GM18502 (cell line): ENCODE results near the gene APC2.
A peak's percentile ranks its signal among the peaks of the same experiment; 100 is the strongest.
"Not testable (repeated sequence)": the region's sequence is repeated elsewhere in the genome, so short reads cannot be mapped to it uniquely, and the experiment has no call there.

Experiments used
- ATAC-seq: cut with Tn5 transposase; IDR thresholded peaks from one replicate; pipeline ENCODE4 v1.9.1; 2021; ENCODE audit warnings: mild to moderate bottlenecking; ENCODE audit not compliant: unreplicated experiment, poor library complexity

The APC2 gene

GRCh38 chr19:1473085-1473851 is 23.3 kb downstream of the APC2 start:
- no peak for ATAC-seq

GRCh38 chr19:1474011-1474764 is 24.3 kb downstream of the APC2 start:
- no peak for ATAC-seq

GRCh38 chr19:1474765-1475351 is 24.9 kb downstream of the APC2 start:
- ATAC-seq: no peak

- no peak for ATAC-seq
Observed at GRCh38 chr19:1475751-1476437, 26.0 kb downstream of the APC2 start.

GRCh38 chr19:1477056-1477455 is 27.1 kb downstream of the APC2 start:
- ATAC-seq: not testable (repeated sequence)

GRCh38 chr19:1478934-1479707 is 29.2 kb downstream of the APC2 start, which contains the start of gene C19orf25:
Gene C19orf25 (minus strand): TSS chr19:1479215. CDS start chr19:1478903, 312 bp downstream.
- ATAC-seq: peak; percentile 84

- ATAC-seq: no peak
Observed at GRCh38 chr19:1481224-1481892, 31.4 kb downstream of the APC2 start.

GRCh38 chr19:1481893-1482360 is 32.0 kb downstream of the APC2 start:
- no peak for ATAC-seq

- ATAC-seq: no peak
Observed at GRCh38 chr19:1482361-1483130, 32.6 kb downstream of the APC2 start.

GRCh38 chr19:1483131-1483978 is 33.4 kb downstream of the APC2 start:
- ATAC-seq: no peak

GRCh38 chr19:1483979-1484428 is 34.1 kb downstream of the APC2 start:
- ATAC-seq: no peak

- ATAC-seq: no peak
Observed at GRCh38 chr19:1486720-1487575, 37.0 kb downstream of the APC2 start.

- ATAC-seq: no peak
Observed at GRCh38 chr19:1487576-1488281, 37.8 kb downstream of the APC2 start.

GRCh38 chr19:1488282-1488601 is 38.3 kb downstream of the APC2 start:
- ATAC-seq: no peak

- no peak for ATAC-seq
Observed at GRCh38 chr19:1489463-1490310, 39.8 kb downstream of the APC2 start.
